ENCODE measurements around the gene FOXA3.
A peak's percentile ranks its signal among the peaks of the same experiment; 100 is the strongest.

The FOXA3 gene

DNA sequence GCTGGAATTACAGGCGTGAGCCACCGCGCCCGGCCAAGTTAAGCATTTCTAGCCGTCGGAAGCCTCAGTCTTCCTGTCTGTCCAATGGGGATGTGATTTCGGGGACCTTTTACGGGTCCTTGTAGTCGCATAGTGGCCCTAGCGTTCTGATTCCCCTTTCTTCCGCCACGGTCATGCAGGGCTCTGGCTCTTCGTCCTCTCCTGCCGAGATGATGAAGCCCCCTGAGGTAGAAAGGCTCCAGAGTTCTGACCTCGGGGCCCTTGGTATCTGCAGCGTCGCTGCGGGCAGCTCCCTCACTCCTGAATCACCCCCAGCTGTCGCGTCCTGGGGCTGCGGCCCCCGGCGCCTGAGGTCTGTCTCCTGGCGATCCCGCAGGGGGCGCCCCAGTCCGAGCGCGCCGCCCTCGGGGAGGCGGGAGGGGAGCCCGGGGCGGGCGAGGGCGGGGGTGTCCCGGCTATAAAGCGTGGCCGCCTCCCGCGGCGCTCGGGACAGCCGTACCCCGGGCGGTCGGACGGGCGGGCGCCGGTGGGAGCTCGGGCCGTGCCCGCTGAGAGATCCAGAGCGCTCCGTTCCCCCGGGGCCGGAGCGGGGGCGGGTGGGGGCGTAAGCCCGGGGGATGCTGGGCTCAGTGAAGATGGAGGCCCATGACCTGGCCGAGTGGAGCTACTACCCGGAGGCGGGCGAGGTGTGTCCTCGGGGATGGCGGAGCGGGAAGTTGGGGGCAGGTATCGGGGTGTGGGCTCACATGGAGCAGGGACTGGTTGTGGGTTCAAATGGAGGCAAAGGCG lies at the start of gene FOXA3:
TSS of gene FOXA3 (plus strand) at position 487 of the 789 bp plus-strand sequence. CDS start at position 618, 131 bp downstream.
- peak; percentile 71 for DNase-seq (ENCODE audit: low read depth, low spot score)

GRCh38 chr19:45814851-45815480 lies 49.2 kb upstream of the FOXA3 start, which contains the start of gene RSPH6A:
Gene RSPH6A (minus strand): TSS chr19:45815308. CDS start chr19:45815176, 132 bp downstream.
- peak; percentile 32 for DNase-seq (ENCODE audit: low read depth, low spot score)

GRCh38 chr19:45815481-45816216 lies 48.5 kb upstream of the FOXA3 start:
- DNase-seq (ENCODE audit: low read depth, low spot score), result peak; percentile 66

DNA sequence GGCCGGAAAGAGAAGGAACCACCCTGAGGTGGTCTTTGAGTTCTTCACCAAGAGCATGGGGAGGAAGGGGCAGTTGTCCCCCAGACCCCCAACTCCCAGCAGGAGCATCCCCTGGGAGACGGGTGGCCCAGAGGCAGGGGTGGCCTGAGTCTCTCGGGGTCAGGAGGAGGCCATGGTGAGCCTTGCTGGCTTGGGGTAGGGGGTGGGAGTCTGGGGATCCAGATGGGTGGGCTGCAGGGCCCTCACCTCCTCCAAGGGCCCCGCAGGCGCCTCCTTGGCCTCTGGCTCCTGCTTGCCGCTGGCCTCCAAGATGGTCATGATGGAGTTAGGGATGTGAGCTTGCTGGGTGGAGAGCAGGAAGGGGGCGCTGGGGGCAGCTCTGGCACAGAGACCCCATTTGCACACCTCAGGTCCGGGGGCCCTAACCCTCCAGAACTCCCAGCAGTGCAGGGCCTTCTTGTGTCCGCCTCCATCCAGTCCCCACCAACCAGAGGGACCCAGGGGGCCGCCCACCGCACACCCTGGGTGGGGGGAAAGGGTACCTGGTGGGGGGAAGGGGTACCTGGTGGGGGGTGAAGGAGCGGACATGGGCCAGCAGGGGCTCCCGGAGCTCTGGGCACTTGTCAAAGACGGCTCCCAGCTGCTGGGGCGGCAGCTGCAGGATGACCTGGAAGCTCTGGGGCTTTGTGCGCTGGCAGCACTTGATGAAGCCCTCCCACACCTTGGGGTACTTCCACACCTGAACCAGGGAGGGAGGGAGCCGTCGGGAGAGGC lies 47.7 kb upstream of the FOXA3 start:
- DNase-seq (ENCODE audit: low read depth, low spot score), result no peak

GRCh38 chr19:45817010-45817724 lies 47.0 kb upstream of the FOXA3 start:
- DNase-seq (ENCODE audit: low read depth, low spot score), result peak; percentile 98

DNA sequence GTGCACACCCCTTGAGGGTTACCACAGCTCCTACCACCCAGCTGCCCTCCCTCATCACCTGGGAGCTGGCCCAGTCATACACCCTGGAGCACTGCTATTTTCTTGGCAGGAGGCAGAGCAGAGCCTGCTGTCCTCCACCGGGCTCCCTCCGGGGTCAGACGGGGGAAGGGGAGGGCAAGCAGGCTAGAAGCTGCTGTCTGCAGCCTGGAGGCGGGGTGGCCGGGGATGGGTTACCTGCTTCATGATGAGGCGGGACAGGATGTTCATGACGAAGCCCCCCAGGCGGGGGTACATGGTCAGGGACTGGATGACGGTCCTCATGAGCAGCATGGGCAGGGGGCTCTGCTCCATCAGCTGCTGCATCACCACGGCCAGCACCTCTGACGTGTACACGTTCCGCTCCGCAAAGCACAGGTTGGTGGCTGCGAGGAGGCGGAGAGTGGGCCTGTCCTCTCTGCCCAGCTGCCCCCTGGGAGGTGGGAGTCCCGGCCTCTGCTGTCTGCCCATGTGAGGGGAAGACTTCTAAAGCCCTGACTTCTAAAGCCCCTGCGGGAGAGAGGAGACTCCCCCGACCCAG lies 46.3 kb upstream of the FOXA3 start:
- DNase-seq (ENCODE audit: low read depth, low spot score), result no peak

DNA sequence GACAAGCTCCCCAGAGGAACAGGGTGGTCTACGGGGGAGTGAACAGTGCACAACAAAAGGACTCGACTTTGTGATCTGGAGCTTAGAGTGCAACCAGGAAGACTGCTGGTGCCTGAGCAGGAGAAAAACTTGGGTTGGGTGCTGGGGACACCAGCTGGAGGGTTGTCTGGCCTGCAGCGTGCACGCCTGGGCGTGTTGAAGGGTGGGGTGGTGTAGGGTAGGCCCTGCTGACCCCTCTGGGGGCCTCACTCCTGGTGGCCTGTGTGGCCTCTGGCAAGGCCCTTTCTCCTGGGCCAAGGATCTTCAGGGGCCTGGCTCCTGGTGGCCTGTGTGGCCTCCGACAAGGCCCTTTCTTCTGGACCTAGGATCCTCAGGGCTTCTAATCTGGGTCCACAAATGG lies 44.4 kb upstream of the FOXA3 start:
- DNase-seq (ENCODE audit: low read depth, low spot score), result no peak

GRCh38 chr19:45820413-45821102 lies 43.6 kb upstream of the FOXA3 start:
- no peak for DNase-seq (ENCODE audit: low read depth, low spot score)

DNA sequence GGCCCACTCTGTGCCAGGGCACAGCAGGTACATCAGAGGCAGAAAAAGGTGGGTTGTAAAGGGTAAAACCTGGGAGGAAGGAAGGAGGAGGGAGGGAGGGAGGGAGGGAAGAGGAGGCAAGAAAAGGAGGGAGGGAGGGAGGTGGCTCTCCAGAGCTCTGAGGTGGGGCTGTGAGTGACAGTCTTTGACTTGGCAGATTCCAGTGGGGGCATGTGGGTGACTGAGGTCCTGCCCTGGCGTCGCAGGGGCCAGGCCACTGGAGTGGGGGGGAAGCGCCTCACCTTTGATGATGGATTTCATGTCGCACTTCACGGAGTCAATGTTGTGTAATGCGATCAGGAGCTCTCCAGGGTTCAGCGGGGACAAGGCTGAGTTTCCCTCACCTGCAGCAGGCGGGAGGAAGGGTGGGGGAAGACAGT lies 43.0 kb upstream of the FOXA3 start:
- DNase-seq (ENCODE audit: low read depth, low spot score), result no peak

GRCh38 chr19:45821570-45821969 lies 42.6 kb upstream of the FOXA3 start:
- DNase-seq (ENCODE audit: low read depth, low spot score), result no peak

GRCh38 chr19:45822716-45823115 lies 41.4 kb upstream of the FOXA3 start:
- DNase-seq (ENCODE audit: low read depth, low spot score), result no peak

GRCh38 chr19:45823182-45823581 lies 40.9 kb upstream of the FOXA3 start:
- DNase-seq (ENCODE audit: low read depth, low spot score), result no peak

DNA sequence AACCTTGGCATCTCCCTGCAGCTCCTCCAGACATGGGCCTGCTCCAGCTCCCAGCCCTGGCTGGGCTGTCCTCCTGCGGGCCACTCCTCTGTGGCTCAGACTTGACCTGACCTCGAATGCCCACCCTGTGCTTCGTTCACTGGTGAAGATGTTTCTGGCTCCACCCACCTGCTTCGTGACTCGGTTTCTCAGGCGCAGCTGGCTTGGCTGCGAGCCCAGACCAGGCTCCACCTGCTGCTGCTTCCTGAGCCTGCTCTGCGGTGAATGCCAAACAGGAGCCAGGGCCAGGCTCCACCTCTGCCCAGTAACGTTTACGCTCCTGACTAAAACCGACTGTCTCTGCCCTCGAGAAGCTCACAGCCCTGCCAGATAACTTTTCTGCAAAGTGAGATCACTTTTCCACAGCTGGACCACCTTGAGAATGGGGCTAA lies 40.1 kb upstream of the FOXA3 start:
- no peak for DNase-seq (ENCODE audit: low read depth, low spot score)

GRCh38 chr19:45824531-45825262 lies 39.4 kb upstream of the FOXA3 start:
- no peak for DNase-seq (ENCODE audit: low read depth, low spot score)

GRCh38 chr19:45825263-45825605 lies 38.9 kb upstream of the FOXA3 start:
- no peak for DNase-seq (ENCODE audit: low read depth, low spot score)

GRCh38 chr19:45825917-45826893 lies 37.9 kb upstream of the FOXA3 start:
- no peak for DNase-seq (ENCODE audit: low read depth, low spot score)

DNA sequence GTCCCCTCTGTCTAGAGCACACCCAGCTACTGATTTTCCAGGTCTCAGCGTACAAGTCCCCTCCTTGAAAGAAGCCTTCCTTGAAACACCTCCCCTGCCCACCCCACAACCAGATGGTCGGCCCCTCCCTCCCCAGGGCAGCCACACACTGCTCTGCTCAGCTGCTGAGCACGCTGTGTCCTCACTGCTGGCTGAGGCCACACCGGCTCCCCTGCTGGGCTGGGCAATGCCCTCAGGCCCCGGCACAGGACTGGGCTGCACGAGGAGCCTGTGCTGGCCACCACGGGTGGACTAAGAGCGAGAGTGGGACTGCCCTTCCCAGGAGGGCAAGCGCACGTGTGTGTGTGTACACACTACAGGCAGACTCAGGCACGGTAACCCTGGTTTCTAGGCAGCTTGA lies 37.2 kb upstream of the FOXA3 start:
- no peak for DNase-seq (ENCODE audit: low read depth, low spot score)

- DNase-seq (ENCODE audit: low read depth, low spot score), result no peak
Measured at GRCh38 chr19:45827459-45828093, 36.5 kb upstream of the FOXA3 start.
